Measurements from ENCODE around the gene AKNA.

The AKNA gene

DNA sequence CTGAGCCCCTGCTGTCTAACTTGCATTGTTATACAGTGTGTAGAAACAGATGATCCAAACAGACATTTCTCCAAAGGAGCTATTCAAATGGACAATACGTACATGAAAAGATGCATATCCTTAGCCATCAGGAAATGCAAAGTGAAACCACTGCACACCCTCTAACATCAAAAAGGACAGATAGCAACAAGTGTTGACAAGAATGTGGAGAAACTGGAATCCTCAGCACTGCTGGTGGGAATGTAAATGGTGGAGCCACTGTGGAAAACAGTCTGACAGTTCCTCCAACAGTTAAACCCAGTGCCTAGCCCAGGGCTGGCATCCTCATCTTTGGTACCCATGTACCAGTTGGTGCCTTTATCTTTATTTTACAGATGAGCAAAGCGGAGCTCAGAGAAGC, 49.6 kb downstream of the AKNA start:
- Histone ChIP-seq H3K4me2 (ENCODE audit: low read depth, low read length) (no peak overlapping the region), H3K79me2 (ENCODE audit: low read length) (no peaks in the 10 kb centered on the region), H3K36me3 (replicated peaks; ENCODE audit: insufficient read depth, low read length) (peaks cover 27% of the 10 kb centered on the region), H3K9me3 (replicated peaks; ENCODE audit: insufficient read depth, low read length) (no peaks in the 10 kb centered on the region), H3K27ac (ENCODE audit: low read length) (no peak overlapping the region), H3K9ac (ENCODE audit: low read length) (no peak overlapping the region), H3K4me1 (ENCODE audit: low read length) (no peaks in the 10 kb centered on the region), H3K9me2 (replicated peaks; ENCODE audit: insufficient read depth, low read length) (no peaks in the 10 kb centered on the region), H3K27me3 (replicated peaks; ENCODE audit: insufficient read depth, low read length) (no peaks in the 10 kb centered on the region), H4K20me1 (ENCODE audit: insufficient read depth, low read length) (no peaks in the 10 kb centered on the region), H2AFZ (ENCODE audit: low read length) (no peak overlapping the region), H3F3A (ENCODE audit: insufficient read depth, low read length) (no peaks in the 10 kb centered on the region; the same call in 1 of the 2 replicates), H3K4me3 (ENCODE audit: low read length) (no peak overlapping the region)
- TF ChIP-seq EZH2phosphoT487 (IDR thresholded peaks at IDR 0.05; ENCODE audit: low read length) (no peak), CTCF (IDR thresholded peaks at IDR 0.05; ENCODE audit: low read length) (no peak), EZH2 (optimal IDR thresholded peaks at IDR 0.05; ENCODE audit: low read depth, low read length) (no peak)
- DNase-seq, result no peak

- no peaks in the 10 kb centered on the region for H4K20me1 ChIP-seq (ENCODE audit: insufficient read depth, low read length)
- TF ChIP-seq CTCF (IDR thresholded peaks at IDR 0.05; ENCODE audit: low read length), result no peak
- no peak for TF ChIP-seq EZH2phosphoT487 (IDR thresholded peaks at IDR 0.05; ENCODE audit: low read length)
- TF ChIP-seq EZH2 (optimal IDR thresholded peaks at IDR 0.05; ENCODE audit: low read depth, low read length), result no peak
Measured at GRCh38 chr9:114336699-114337395, 50.9 kb downstream of the AKNA start.

GRCh38 chr9:114336157-114336556, 51.6 kb downstream of the AKNA start:
- Histone ChIP-seq H3K79me2 (ENCODE audit: low read length) (no peaks in the 10 kb centered on the region), H3K4me2 (ENCODE audit: low read depth, low read length) (no peak overlapping the region), H3K4me1 (ENCODE audit: low read length) (no peaks in the 10 kb centered on the region), H2AFZ (ENCODE audit: low read length) (no peak overlapping the region), H3K27ac (ENCODE audit: low read length) (no peak overlapping the region), H4K20me1 (ENCODE audit: insufficient read depth, low read length) (no peaks in the 10 kb centered on the region), H3K9me3 (replicated peaks; ENCODE audit: insufficient read depth, low read length) (no peaks in the 10 kb centered on the region), H3K9me2 (replicated peaks; ENCODE audit: insufficient read depth, low read length) (no peaks in the 10 kb centered on the region), H3K27me3 (replicated peaks; ENCODE audit: insufficient read depth, low read length) (no peaks in the 10 kb centered on the region), H3K36me3 (replicated peaks; ENCODE audit: insufficient read depth, low read length) (peaks cover 26% of the 10 kb centered on the region), H3K4me3 (ENCODE audit: low read length) (no peak overlapping the region), H3F3A (ENCODE audit: insufficient read depth, low read length) (no peaks in the 10 kb centered on the region; the same call in 1 of the 2 replicates), H3K9ac (ENCODE audit: low read length) (no peak overlapping the region)
- no peak for TF ChIP-seq EZH2phosphoT487 (IDR thresholded peaks at IDR 0.05; ENCODE audit: low read length)
- no peak for TF ChIP-seq EZH2 (optimal IDR thresholded peaks at IDR 0.05; ENCODE audit: low read depth, low read length)
- TF ChIP-seq CTCF (IDR thresholded peaks at IDR 0.05; ENCODE audit: low read length), result no peak
- DNase-seq, result no peak

More at GRCh38 chr9:114336699-114337395, 50.9 kb downstream of the AKNA start:
- peaks cover 27% of the 10 kb centered on the region for H3K36me3 ChIP-seq (replicated peaks; ENCODE audit: insufficient read depth, low read length)
- no peaks in the 10 kb centered on the region for H3K4me1 ChIP-seq (ENCODE audit: low read length)
- H3K27me3 ChIP-seq (replicated peaks; ENCODE audit: insufficient read depth, low read length), result no peaks in the 10 kb centered on the region
- H3K4me3 ChIP-seq (ENCODE audit: low read length), result no peak overlapping the region
- DNase-seq, result no peak
- H3K4me2 ChIP-seq (ENCODE audit: low read depth, low read length), result no peak overlapping the region
- no peaks in the 10 kb centered on the region for H3K79me2 ChIP-seq (ENCODE audit: low read length)
- no peak overlapping the region for H3K9ac ChIP-seq (ENCODE audit: low read length)
- no peaks in the 10 kb centered on the region for H3K9me3 ChIP-seq (replicated peaks; ENCODE audit: insufficient read depth, low read length)
- H3F3A ChIP-seq (ENCODE audit: insufficient read depth, low read length), result no peaks in the 10 kb centered on the region; the same call in 1 of the 2 replicates
- no peak overlapping the region for H2AFZ ChIP-seq (ENCODE audit: low read length)
- H3K27ac ChIP-seq (ENCODE audit: low read length), result no peak overlapping the region
- no peaks in the 10 kb centered on the region for H3K9me2 ChIP-seq (replicated peaks; ENCODE audit: insufficient read depth, low read length)
